ENCODE measurements around the gene MYO15A. TPM values are rescaled to one million over a fixed set of nuclear protein-coding genes. Genes with fewer than 3 reads are reported as not detected.
A peak's percentile ranks its signal among the peaks of the same experiment; 100 is the strongest.

The MYO15A gene
- total RNA-seq, 8 experiments from 2014 or later = 0.14 to 4.9 (median 1.2) TPM

DNA sequence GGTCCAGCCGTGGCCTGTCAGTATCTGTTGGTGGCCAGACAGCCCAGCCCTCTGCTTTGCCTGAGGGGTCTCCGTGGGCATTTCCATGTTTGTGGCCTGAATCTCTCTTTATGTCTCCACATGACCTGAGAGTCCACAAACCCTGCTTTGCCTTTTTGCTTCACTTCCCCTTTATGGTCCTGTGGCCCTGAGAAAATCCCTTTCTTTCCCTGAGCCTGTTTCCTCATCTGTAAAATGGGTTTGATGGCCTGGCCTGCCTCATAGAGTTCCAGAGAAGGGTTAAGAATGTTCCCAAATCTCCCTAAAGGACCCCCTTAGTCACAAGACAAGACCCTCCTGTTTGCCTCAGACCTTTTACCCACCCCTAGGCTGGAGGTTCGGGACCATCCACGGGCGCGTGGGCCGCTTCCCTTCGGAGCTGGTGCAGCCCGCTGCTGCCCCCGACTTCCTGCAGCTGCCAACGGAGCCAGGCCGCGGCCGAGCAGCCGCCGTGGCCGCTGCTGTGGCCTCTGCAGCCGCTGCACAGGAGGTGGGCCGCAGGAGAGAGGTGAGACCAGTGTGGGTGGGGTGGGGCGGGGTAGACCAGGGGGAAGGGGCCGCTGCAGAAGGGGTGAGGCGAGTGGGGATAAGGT, 48.9 kb downstream of the MYO15A start:
- Histone ChIP-seq H3K4me1 (replicated peaks in 1 of 2) (peaks cover 27 to 35% of the 10 kb centered on the region in 2 donors), H3K27ac (no peak overlapping the region), H3K4me3 (no peak overlapping the region)
- WGBS, 10 experiments = 91 to 100% (median 100%) methylated on average over 1 to 6 of the region's 22 CpGs; no CpG with 5 or more reads in 7 of the 10 experiments
- no peak for ATAC-seq (replicated peaks in 6 of 8)
- in situ Hi-C loops (cut with MboI; ENCODE audit: low pct_unique_long_range_greater_than_20kb in 2 of 9, low sequenced_read_pairs in 9 of 9, unreplicated experiment in 9 of 9) = no loop called here

DNA sequence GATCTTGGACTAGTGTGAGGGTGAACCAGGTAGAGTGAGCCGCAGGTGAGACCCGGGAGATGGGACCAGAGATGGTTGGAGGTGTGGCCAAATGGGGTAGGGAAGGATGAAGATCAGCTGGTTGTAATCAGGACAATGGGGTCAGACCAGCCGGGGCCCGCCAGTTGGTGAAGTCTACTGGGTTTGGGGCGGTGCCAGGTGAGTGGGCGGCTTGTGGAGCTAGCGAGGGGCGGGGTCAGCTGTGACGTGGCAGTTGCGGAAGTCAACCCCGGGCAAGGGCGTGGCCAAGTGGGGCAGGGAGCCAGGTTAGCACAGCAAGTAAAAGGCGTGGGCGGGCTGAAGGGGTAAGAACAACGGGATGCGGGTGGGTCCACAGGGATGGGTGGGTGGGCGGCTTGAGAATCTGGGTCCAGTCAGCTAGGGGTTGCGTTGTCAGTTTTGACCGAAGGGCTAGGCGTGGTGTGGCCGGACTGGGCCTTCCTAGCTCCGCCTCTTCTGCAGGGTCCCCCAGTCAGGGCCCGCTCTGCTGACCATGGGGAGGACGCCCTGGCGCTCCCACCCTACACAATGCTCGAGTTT, 49.6 kb downstream of the MYO15A start:
- peak in 3 of 8 experiments; percentile 19 to 42 (median 27) for ATAC-seq (replicated peaks in 6 of 8)
- Histone ChIP-seq H3K4me3 (no peak overlapping the region), H3K4me1 (replicated peaks in 1 of 2) (peaks cover 25 to 35% of the 10 kb centered on the region in 2 donors), H3K27ac (no peak overlapping the region)
- WGBS, 10 experiments = 0% methylated on average over 2 of the region's 26 CpGs; no CpG with 5 or more reads in 9 of the 10 experiments
- in situ Hi-C loops (cut with MboI; ENCODE audit: low pct_unique_long_range_greater_than_20kb in 2 of 9, low sequenced_read_pairs in 9 of 9, unreplicated experiment in 9 of 9) = no loop called here

DNA sequence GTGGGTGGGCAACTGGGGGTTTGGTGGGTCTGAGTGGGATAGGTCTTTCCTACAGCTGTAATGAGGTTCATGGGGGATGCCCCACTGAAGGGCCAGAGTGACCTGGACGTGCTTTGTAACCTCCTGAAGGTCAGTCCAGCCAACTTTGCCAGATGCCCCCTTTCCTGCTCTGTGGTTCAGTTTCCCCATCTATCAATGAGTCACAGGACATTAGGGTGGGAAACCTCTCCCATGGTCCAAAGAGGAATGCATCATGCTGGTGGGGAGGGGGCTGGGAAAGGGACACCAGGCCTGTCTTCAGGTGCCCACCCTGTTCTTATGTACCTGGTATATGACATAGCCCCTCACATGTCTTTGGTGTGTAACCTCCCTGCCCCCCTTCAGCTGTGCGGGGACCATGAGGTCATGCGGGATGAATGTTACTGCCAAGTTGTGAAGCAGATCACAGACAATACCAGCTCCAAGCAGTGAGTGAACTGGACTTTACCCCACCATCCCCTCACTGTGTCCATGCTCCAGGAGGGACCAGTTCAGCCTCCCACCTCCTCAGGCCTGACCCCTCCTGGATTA, 51.1 kb downstream of the MYO15A start:
- ATAC-seq (replicated peaks in 6 of 8) = peak in 1 of 8 experiments; percentile 21
- H3K27ac ChIP-seq = no peak overlapping the region
- in situ Hi-C loops (cut with MboI; ENCODE audit: low pct_unique_long_range_greater_than_20kb in 2 of 9, low sequenced_read_pairs in 9 of 9, unreplicated experiment in 9 of 9) = no loop called here
- H3K4me3 ChIP-seq = no peak overlapping the region
- peaks cover 15 to 27% of the 10 kb centered on the region in 2 donors for H3K4me1 ChIP-seq (replicated peaks in 1 of 2)
- 60 to 86% (median 80%) methylated on average over 1 to 2 of the region's 3 CpGs; no CpG with 5 or more reads in 7 of the 10 experiments for WGBS, 10 experiments

DNA sequence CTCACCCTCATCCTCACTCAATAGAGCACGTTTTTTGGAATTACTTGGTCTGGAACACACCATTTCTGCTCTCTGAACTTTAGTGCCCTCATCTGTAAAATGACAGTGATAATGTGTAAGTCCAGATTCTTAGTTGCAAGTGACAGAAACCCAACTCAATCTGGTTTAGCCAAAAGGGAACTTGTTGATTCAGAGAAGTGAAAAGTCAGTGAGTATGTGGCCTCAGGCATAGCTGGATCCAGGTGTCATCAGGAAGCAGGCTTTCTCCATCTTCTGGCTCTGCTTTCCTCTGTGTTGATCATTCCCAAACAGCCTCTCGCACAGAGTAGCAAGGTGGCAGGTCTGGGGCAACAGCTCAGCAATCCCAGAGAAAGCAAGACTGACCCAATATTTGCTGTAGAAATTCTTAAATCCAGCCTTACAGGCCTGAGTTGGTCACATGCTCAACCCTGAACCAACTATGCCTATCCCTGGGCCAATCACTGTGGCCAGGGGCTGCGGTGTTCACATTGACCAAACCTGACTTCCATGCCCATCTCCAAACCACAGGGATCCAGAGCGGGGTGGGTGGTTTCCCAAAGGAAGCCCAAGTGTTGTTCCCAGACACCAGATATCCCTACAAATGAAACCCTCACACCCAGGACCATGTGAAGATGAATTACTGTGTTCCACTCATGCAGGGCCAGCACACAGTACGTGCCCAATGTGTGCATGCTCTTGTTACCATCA, 51.7 kb downstream of the MYO15A start:
- Histone ChIP-seq H3K4me1 (replicated peaks in 1 of 2) (peaks cover 15 to 27% of the 10 kb centered on the region in 2 donors), H3K4me3 (no peak overlapping the region), H3K27ac (no peak overlapping the region)
- 38 to 100% (median 86%) methylated on average over 1 to 5 of the region's 5 CpGs; no CpG with 5 or more reads in 2 of the 10 experiments for WGBS, 10 experiments
- ATAC-seq (replicated peaks in 6 of 8) = no peak
- in situ Hi-C loops (cut with MboI; ENCODE audit: low pct_unique_long_range_greater_than_20kb in 2 of 9, low sequenced_read_pairs in 9 of 9, unreplicated experiment in 9 of 9) = no loop called here

DNA sequence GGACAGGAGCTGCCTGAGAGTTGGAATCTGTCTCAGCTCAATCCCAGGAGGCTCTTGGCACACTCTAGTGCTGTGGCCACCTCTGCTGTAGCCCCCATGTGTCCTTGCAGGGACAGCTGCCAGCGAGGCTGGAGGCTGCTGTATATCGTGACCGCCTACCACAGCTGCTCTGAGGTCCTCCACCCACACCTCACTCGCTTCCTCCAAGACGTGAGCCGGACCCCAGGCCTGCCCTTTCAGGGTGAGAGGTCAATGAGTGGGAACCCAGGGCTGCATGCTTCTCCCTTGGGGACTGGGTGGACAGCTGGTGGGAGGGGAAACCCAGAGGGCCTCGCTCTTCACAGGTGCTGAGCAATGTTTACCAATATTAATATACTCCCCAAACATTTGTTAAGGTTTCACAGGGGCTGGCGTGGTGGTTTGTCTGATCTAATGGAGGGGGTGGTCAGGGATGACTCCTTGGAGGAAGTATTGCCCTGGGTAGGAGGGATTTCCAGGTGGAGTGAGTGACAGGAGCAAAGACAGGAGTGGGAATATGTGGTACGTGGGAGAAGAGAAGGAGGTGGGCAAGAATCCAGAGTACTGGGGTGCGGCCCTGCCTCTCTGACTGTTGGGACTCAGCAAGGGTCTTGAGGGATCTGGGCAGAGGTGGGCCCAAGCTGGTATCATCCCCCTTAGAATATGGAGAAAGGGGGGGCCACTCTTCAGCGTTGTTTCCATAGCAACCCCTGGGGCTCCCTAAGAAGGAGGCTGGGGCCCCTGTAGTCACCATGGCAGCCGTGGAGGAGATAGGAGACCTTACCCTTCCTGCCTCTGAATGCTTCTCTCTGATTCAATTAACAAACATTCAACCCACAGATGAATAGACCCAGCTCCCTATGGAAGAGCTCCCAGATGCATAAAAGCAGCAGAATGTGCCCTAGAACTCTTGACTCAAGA, 52.9 kb downstream of the MYO15A start:
- peak in 5 of 8 experiments; percentile 51 to 76 (median 63) for ATAC-seq (replicated peaks in 6 of 8)
- in situ Hi-C loops (cut with MboI; ENCODE audit: low pct_unique_long_range_greater_than_20kb in 2 of 9, low sequenced_read_pairs in 9 of 9, unreplicated experiment in 9 of 9) = no loop called here
- H3K27ac ChIP-seq = peak overlapping the region in 1 of 2 donors; percentile 58
- no peak overlapping the region for H3K4me3 ChIP-seq
- peaks cover 15 to 27% of the 10 kb centered on the region in 2 donors for H3K4me1 ChIP-seq (replicated peaks in 1 of 2)
- 23 to 76% (median 54%) methylated on average over 1 to 6 of the region's 12 CpGs; no CpG with 5 or more reads in 2 of the 10 experiments for WGBS, 10 experiments

DNA sequence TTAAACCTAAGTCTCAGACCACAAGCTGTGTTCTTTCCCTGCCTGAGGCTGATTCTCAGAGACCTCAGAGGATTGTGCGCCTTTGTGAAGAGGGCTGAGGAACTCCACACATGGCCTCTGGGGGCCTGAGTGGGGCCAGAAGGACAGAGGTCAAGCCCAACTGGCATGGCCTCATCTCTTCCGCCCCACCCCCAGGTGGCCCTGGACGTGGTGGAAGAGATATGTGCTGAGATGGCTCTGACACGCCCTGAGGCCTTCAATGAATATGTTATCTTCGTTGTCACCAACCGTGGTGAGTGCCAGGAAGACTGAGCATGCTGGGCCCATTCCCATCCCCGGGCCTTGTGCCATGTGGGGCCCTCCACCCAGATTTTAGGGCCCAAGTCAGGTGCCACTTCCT, 55.0 kb downstream of the MYO15A start:
- Histone ChIP-seq H3K4me1 (replicated peaks in 1 of 2) (peaks cover 15 to 24% of the 10 kb centered on the region in 2 donors), H3K27ac (no peak overlapping the region), H3K4me3 (no peak overlapping the region)
- WGBS, 10 experiments = 30 to 100% (median 81%) methylated on average over 1 to 4 of the region's 7 CpGs; no CpG with 5 or more reads in 6 of the 10 experiments
- in situ Hi-C loops (cut with MboI; ENCODE audit: low pct_unique_long_range_greater_than_20kb in 2 of 9, low sequenced_read_pairs in 9 of 9, unreplicated experiment in 9 of 9) = no loop called here
- ATAC-seq (replicated peaks in 6 of 8) = no peak

DNA sequence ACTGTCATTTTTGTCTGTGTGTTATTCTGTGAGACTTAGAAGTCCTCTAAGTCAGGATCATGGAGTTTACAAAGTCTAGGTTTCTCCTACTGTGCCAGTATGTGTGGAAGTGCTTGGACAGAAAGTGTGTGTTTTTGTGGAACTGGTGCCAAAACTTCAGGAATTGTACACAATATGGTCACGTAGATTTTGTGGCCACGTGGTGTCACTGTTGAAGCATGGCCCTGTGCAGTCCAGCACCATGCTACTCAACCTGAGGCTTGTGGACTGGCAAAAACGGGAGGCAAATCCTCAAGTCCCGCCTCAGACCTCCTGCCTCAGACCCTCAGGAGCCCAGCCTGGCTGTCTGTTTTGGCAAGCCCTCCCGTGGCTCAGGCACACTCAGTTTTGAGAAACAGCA, 58.3 kb downstream of the MYO15A start:
- 30 to 80% (median 70%) methylated on average over 1 to 4 of the region's 5 CpGs; no CpG with 5 or more reads in 3 of the 10 experiments for WGBS, 10 experiments
- Histone ChIP-seq H3K4me3 (no peak overlapping the region), H3K4me1 (replicated peaks in 1 of 2) (peaks cover 3 to 9% of the 10 kb centered on the region in 2 donors), H3K27ac (no peak overlapping the region)
- in situ Hi-C loops (cut with MboI; ENCODE audit: low pct_unique_long_range_greater_than_20kb in 2 of 9, low sequenced_read_pairs in 9 of 9, unreplicated experiment in 9 of 9) = no loop called here
- ATAC-seq (replicated peaks in 6 of 8) = peak in 2 of 8 experiments; percentile 25 to 46

DNA sequence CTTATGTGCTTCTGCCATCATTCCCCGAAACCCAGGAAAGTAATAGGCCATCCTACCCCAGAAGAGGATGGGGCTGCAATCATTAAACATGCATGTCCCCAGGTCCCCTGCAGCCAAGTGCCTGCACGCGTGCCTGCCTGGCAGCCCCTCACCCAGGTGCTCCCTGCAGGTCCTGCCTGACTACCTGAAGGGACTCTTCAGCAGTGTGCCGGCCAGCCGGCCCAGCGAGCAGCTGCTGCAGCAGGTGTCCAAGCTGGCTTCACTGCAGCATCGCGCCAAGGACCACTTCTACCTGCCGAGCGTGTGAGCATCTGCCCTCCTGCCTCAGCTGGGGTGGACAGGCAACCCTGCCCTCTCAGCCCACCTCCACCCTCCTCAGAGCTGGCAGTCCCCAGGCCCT, 58.9 kb downstream of the MYO15A start:
- WGBS, 10 experiments = 40 to 100% (median 60%) methylated on average over 1 to 4 of the region's 10 CpGs; no CpG with 5 or more reads in 7 of the 10 experiments
- ATAC-seq (replicated peaks in 6 of 8) = no peak
- Histone ChIP-seq H3K4me3 (no peak overlapping the region), H3K4me1 (replicated peaks in 1 of 2) (peaks cover 0 to 4% of the 10 kb centered on the region in 2 donors), H3K27ac (no peak overlapping the region)
- in situ Hi-C loops (cut with MboI; ENCODE audit: low pct_unique_long_range_greater_than_20kb in 2 of 9, low sequenced_read_pairs in 9 of 9, unreplicated experiment in 9 of 9) = no loop called here

DNA sequence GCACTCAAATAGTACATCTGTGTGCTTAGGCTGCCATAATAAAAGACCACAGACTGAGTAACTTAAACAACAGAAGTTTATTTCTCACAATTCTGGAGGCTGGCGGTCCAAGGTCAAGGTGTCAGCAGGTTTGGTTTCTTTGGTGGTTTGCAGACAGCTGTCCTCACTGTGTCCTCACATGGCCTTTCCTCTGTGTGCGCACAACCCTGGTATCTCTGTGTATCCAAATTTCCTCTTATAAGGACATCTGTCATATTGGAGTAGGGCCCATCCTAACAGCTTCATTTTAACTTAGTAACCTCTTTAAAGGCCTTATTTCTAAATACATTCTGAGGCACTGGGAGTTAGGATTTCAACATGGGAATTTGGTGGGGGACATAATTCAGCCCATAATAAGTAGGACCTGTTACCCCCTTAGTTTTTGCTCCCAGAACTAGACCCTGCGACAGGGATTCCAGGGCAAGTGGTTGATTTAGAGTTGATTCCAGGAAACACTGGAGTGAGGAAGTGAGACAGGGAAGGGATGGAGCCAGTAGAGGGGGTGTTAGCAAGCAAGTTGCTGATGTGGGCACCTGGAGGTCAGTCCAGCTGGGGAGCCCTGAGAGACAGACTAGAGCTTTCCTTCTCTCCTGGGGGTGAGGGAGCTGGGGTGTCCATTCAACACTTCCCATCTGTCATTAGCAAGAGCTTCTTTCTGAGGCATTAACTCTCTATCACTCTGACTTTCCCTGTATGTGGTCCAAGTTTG, 64.1 kb downstream of the MYO15A start:
- H3K4me3 ChIP-seq = no peak overlapping the region
- no peak overlapping the region for H3K27ac ChIP-seq
- in situ Hi-C loops (cut with MboI; ENCODE audit: low pct_unique_long_range_greater_than_20kb in 2 of 9, low sequenced_read_pairs in 9 of 9, unreplicated experiment in 9 of 9) = no loop called here
- no peak for ATAC-seq (replicated peaks in 6 of 8)
- peaks cover 6 to 16% of the 10 kb centered on the region in 2 donors for H3K4me1 ChIP-seq (replicated peaks in 1 of 2)
- WGBS, 10 experiments = 67 to 100% (median 90%) methylated on average over 1 to 3 of the region's 3 CpGs; no CpG with 5 or more reads in 3 of the 10 experiments

DNA sequence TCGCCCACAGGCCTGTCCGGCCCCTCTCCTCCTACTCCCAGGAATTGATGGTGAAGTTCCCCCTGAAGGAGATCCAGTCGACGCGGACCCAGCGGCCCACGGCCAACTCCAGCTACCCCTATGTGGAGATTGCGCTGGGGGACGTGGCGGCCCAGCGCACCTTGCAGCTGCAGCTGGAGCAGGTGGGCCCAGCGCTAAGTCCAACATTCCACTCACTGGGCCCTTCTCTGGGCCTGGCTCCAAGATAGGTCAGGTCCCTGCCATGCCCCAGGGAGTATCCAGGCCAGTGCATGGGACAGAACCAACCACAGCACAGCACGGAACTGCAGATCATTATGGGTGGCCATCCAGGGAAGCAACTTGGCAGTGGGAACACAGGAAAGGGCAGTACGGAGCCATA, 65.2 kb downstream of the MYO15A start:
- WGBS, 10 experiments = 67 to 100% (median 76%) methylated on average over 1 to 4 of the region's 14 CpGs; no CpG with 5 or more reads in 4 of the 10 experiments
- H3K4me3 ChIP-seq = no peak overlapping the region
- in situ Hi-C loops (cut with MboI; ENCODE audit: low pct_unique_long_range_greater_than_20kb in 2 of 9, low sequenced_read_pairs in 9 of 9, unreplicated experiment in 9 of 9) = no loop called here
- no peak for ATAC-seq (replicated peaks in 6 of 8)
- H3K4me1 ChIP-seq (replicated peaks in 1 of 2) = peaks cover 14 to 22% of the 10 kb centered on the region in 2 donors
- H3K27ac ChIP-seq = no peak overlapping the region

DNA sequence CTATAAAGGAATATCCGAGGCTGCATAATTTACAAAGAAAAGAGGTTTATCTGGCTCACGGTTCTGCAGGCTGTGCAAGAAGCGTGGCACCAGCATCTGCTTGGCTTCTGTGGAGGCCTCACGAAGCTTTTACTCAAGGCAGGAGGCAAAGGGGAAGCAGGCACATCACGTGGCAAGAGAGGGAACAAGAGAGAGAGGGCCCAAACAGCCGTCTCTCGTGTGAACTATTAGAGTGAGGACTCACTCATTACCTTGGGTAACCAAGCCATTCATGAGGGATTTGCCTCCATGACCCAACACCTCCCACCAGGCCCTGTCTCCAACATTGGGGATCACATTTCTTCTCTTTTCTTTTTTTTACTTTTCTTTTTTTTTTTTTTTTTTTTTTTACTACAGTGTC, 67.6 kb downstream of the MYO15A start:
- no peak overlapping the region for H3K4me3 ChIP-seq
- WGBS, 10 experiments = 0 to 87% (median 79%) methylated on average over 1 to 7 of the region's 7 CpGs
- H3K4me1 ChIP-seq (replicated peaks in 1 of 2) = peaks cover 23 to 34% of the 10 kb centered on the region in 2 donors
- no peak for ATAC-seq (replicated peaks in 6 of 8)
- in situ Hi-C loops (cut with MboI; ENCODE audit: low pct_unique_long_range_greater_than_20kb in 2 of 9, low sequenced_read_pairs in 9 of 9, unreplicated experiment in 9 of 9) = no loop called here
- no peak overlapping the region for H3K27ac ChIP-seq

DNA sequence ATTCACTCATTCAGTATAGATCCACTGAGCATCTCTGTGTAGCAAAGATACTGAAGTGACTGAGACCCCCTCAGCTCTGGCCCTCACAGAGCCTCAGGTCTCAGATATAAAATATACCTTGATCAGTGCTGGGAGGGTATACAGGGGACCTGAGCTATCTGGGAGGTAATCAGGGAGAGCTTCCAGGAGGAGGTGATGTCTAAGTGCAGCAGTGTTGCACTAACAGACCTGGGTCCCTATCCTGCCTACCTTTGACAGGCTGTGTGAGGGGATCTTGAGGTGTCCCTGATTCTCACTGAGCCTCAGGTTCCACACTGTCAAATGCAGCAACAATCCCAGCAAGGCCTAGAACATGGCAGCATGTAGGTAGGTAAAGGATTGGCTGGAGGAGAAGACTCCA, 68.6 kb downstream of the MYO15A start:
- peak overlapping the region; percentile 59 to 75 for H3K27ac ChIP-seq
- in situ Hi-C loops (cut with MboI; ENCODE audit: low pct_unique_long_range_greater_than_20kb in 2 of 9, low sequenced_read_pairs in 9 of 9, unreplicated experiment in 9 of 9) = no loop called here
- H3K4me1 ChIP-seq (replicated peaks in 1 of 2) = peaks cover 25 to 35% of the 10 kb centered on the region in 2 donors
- no peak overlapping the region for H3K4me3 ChIP-seq
- peak in 1 of 8 experiments; percentile 1 for ATAC-seq (replicated peaks in 6 of 8)
